ENCODE data around the gene COLEC12. TPM values are rescaled to one million over a fixed set of nuclear protein-coding genes. Genes with fewer than 3 reads are reported as not detected.

The COLEC12 gene
- 1.9 and 8.9 TPM in 2 replicates for total RNA-seq (2014; rRNA removed; shearing (Covaris generic))

DNA sequence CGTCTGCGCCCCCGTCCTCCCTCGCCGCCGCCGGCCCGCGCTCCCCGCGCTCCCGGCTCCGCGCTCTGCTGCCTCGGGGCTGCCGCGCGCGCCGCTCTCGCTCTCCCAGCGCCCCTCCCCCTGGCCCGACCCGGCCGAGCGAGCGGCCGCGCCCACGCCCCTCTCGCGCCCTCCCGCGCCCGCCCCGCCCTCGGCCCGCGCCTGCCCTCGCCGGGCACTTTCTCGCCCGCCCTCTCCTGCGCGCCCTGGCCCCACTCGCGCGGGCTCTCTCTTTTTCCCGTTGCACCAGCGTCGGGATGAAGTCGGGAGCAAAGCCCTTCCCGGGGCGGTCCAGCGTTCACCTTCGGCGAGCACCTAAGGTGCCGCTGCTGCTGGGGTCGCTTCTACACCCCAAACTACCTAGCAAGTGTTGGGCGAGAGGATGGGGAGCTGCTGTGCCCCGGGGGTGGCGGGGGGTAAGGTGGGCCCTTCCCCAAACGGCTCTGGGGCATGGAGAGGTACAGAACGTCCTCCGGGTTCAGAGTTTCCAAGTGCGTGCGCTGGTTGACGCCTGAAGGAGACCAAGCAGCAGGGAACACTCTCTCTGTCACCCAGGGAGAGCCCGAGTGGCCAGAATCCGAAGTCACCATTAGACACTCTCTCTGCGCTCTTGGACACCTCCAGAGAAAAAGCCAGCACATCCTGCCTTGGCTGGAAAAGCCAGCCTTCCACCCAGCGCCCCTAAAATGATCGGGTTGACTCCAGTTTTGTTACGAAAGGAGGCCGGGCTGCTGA lies at the start of gene COLEC12:
Gene COLEC12, minus strand, starts transcription at position 70 of the 774 bp plus-strand sequence. CDS start 187 bp downstream, outside the sequence.
- Histone ChIP-seq H3K4me3 (ENCODE audit: insufficient read depth, low read depth, low read length) (peak within 1 kb of the TSS; percentile 56), H3K27me3 (ENCODE audit: control insufficient read depth, insufficient read depth, low read length) (peaks cover 40% of the 10 kb centered on the region), H3K36me3 (replicated peaks; ENCODE audit: control insufficient read depth, insufficient read depth, low read length) (no peaks in the 10 kb centered on the region)
- peak; percentile 93 for DNase-seq

DNA sequence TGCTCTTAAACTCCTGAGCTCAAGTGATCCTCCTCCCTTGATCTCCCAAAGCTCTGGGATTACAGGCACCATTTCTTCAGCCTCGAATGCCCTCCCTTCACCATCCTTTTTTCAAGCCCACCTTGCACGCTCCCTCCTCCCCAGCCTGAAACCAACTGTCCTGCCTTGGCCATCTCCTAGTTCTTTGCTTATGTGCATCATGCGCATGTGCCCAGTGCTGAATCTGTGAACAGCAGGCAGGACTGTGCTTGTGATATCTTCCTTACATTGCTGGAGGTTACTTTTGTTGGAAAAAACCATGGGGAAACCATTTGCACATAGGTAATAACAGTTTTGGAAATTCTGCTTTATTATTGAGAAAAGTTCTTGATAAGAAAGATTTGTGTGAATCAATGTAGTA lies 49.5 kb upstream of the COLEC12 start:
- H3K27me3 ChIP-seq (ENCODE audit: control insufficient read depth, insufficient read depth, low read length): no peaks in the 10 kb centered on the region
- H3K4me3 ChIP-seq (ENCODE audit: insufficient read depth, low read depth, low read length): no peak overlapping the region
- DNase-seq: no peak
- H3K36me3 ChIP-seq (replicated peaks; ENCODE audit: control insufficient read depth, insufficient read depth, low read length): no peaks in the 10 kb centered on the region

DNA sequence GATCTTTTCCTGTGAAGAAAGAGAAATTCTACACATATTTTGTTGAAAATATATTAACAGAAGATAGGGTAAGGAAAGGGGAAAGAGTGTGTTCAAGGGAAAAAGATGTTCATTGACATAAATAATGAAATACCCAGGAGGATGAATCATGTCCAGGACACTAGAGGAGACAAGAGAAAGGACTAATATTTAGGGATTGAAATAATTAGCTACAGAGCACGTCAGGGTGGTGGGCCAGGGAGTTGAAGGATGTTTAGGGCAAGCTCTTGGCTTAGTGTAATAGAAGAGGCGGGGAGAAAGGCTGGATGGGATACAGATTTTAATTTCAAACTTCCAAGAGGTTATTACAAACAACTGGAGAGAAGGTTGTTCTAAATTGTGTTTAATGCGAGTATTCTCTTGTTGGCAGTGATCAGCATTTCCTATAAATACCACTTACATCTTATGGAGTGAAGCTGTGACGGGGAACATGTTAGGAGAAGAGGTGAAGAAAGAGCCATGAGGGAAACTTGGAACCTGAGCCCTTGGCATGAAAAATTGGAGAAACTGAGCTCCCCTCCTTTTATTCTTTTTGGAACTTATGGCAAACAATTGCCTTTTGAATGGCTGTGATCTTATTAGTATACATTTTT lies 43.1 kb upstream of the COLEC12 start:
- H3K27me3 ChIP-seq (ENCODE audit: control insufficient read depth, insufficient read depth, low read length): no peaks in the 10 kb centered on the region
- DNase-seq: no peak
- H3K36me3 ChIP-seq (replicated peaks; ENCODE audit: control insufficient read depth, insufficient read depth, low read length): no peaks in the 10 kb centered on the region
- H3K4me3 ChIP-seq (ENCODE audit: insufficient read depth, low read depth, low read length): no peak overlapping the region

DNA sequence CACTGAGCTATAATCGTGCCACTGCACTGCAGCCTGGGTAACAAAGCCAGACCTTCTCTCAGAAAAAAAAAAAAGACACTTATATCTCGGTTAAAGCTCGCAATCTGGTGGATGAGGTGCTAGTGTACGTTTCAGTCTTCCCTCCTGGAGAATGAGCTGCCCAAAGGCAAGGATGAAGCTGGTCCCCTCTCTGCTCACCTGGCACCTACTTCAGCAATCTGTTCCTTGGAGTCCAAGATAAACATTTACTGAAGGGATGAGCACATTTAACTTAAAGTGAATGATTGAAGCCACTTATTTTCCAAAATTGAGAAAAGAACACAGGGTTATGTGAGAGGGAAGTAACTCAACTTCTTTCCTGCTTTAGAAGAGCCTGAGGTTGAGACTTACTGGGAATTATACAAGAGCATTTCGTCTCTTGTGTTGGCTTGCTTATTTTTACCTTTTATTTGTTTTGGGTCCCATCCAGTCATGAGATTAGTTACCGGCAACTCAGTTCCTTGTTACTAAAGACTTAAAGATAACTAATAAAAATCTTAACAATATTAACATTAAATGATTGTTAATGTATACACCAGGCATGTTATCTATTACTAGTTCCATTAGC lies 33.6 kb upstream of the COLEC12 start:
- H3K27me3 ChIP-seq (ENCODE audit: control insufficient read depth, insufficient read depth, low read length): no peaks in the 10 kb centered on the region
- no peaks in the 10 kb centered on the region for H3K36me3 ChIP-seq (replicated peaks; ENCODE audit: control insufficient read depth, insufficient read depth, low read length)
- no peak overlapping the region for H3K4me3 ChIP-seq (ENCODE audit: insufficient read depth, low read depth, low read length)
- no peak for DNase-seq

DNA sequence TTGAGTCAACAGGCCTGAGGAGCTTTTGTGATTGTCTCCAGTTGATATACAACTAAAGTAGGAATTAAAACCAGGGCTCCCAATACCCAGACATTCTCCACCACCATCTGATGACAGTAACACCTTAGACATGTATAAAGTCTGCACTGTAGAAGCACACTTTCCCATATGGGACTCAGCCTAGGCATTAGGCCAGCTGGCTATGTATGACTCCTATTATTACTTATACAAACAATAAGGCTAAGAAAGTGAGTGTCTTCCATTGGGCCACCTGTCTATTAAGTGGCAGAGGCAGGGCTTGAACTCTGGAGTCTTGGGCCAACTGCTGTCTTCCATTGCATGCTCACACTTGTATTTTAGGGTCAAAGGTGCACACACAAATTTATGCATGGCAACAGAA lies 32.1 kb upstream of the COLEC12 start:
- H3K4me3 ChIP-seq (ENCODE audit: insufficient read depth, low read depth, low read length): no peak overlapping the region
- no peak for DNase-seq
- H3K36me3 ChIP-seq (replicated peaks; ENCODE audit: control insufficient read depth, insufficient read depth, low read length): no peaks in the 10 kb centered on the region
- no peaks in the 10 kb centered on the region for H3K27me3 ChIP-seq (ENCODE audit: control insufficient read depth, insufficient read depth, low read length)

- Histone ChIP-seq H3K4me3 (ENCODE audit: insufficient read depth, low read depth, low read length) (no peak overlapping the region), H3K36me3 (replicated peaks; ENCODE audit: control insufficient read depth, insufficient read depth, low read length) (no peaks in the 10 kb centered on the region), H3K27me3 (ENCODE audit: control insufficient read depth, insufficient read depth, low read length) (no peaks in the 10 kb centered on the region)
- no peak for DNase-seq
Measured at GRCh38 chr18:532018-532417, 31.5 kb upstream of the COLEC12 start.

DNA sequence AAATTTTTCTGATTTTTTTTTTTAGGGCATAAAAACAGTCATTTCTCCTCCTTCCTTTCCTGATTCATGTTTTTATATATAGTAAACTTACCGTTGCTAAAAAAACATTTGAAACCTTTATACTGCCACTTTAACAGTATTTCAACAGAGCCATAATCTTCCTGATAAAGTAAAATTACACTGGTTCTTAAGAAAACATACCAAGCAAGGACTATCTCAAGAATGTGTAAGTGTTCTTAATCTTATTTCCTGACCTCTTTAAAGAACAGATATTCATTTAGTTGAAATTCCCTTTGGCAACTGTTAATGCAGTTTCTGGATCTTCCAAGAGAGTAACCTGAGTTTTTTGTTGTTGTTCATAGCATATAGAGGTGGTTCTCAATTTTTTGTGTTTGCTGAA lies 26.6 kb upstream of the COLEC12 start:
- Histone ChIP-seq H3K27me3 (ENCODE audit: control insufficient read depth, insufficient read depth, low read length) (no peaks in the 10 kb centered on the region), H3K4me3 (ENCODE audit: insufficient read depth, low read depth, low read length) (no peak overlapping the region), H3K36me3 (replicated peaks; ENCODE audit: control insufficient read depth, insufficient read depth, low read length) (no peaks in the 10 kb centered on the region)
- DNase-seq: no peak

DNA sequence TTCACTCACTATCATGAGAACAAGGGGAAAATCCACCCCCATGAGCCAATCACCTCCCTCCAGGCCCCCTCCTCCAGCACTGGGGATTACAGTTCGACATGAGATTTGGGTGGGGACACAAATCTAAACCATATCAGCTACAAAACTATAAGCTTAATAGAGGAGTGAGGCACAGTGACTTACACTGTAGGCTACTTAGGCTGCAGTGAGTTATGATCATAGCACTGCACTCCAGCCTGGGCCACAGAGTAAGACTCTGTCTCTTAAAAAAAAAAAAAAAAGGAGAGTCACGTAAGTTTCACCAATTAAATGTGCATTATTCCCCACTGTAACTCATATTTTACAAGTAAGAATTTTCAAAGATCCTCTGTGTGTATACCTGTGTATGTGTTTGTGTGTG lies 26.2 kb upstream of the COLEC12 start:
- no peak overlapping the region for H3K4me3 ChIP-seq (ENCODE audit: insufficient read depth, low read depth, low read length)
- no peaks in the 10 kb centered on the region for H3K36me3 ChIP-seq (replicated peaks; ENCODE audit: control insufficient read depth, insufficient read depth, low read length)
- no peak for DNase-seq
- H3K27me3 ChIP-seq (ENCODE audit: control insufficient read depth, insufficient read depth, low read length): no peaks in the 10 kb centered on the region

DNA sequence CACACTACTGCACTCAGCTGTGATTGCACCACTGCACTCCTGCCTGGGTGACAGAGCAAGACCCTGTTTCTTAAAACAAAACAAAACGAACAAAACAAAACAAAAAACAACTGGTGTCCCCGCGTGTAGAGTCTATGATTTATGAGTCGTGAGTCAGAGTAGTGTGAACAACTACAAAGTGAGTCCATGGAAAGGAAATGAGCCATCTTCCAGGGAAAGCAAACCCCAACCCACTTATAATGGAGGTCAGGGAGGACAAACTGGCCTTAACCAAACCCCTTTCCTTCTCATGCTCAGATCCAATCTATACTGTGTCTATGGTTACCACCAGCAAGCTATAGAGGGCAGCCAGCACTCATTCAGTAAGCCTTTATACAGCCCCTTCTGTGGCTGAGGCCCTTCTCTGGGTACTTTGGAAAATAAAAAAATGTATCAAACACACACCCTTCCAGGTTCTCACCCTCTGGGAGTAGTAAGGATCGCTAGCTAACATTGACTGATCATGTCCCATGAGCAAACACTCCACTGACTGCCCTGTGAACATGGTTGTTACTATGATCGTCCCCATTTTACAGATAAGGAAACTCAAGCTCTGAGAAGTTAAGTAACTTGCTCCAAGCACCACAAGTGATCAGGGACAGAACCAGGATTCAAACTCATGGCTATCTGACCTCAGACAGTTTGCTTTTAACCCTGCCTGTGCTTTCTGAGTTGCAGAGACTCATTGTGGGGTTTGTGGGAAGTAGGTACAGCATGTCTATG lies 24.7 kb upstream of the COLEC12 start:
- H3K4me3 ChIP-seq (ENCODE audit: insufficient read depth, low read depth, low read length): no peak overlapping the region
- no peak for DNase-seq
- H3K36me3 ChIP-seq (replicated peaks; ENCODE audit: control insufficient read depth, insufficient read depth, low read length): no peaks in the 10 kb centered on the region
- no peaks in the 10 kb centered on the region for H3K27me3 ChIP-seq (ENCODE audit: control insufficient read depth, insufficient read depth, low read length)

DNA sequence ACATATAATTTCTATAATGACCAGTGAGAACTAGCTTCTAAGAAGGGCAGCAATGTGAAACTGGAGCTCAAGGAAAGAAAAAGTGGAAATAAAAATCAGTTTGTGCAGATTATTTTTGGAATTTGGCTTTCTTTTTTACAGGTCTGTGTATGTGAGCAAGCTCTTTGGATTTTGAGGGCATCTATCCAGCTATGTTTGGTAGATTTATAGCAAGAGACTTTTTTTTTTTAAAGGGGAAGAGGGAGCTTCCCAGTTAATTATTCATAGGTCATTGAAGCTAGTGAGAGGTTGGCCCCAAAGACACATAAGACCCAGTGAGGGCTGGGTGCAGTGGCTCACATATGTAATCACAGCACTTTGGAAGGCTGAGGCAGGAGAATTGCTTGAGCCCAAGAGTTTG lies 24.0 kb upstream of the COLEC12 start:
- no peak for DNase-seq
- no peak overlapping the region for H3K4me3 ChIP-seq (ENCODE audit: insufficient read depth, low read depth, low read length)
- no peaks in the 10 kb centered on the region for H3K36me3 ChIP-seq (replicated peaks; ENCODE audit: control insufficient read depth, insufficient read depth, low read length)
- H3K27me3 ChIP-seq (ENCODE audit: control insufficient read depth, insufficient read depth, low read length): no peaks in the 10 kb centered on the region

GRCh38 chr18:523561-523960 lies 23.1 kb upstream of the COLEC12 start:
- Histone ChIP-seq H3K36me3 (replicated peaks; ENCODE audit: control insufficient read depth, insufficient read depth, low read length) (no peaks in the 10 kb centered on the region), H3K4me3 (ENCODE audit: insufficient read depth, low read depth, low read length) (no peak overlapping the region), H3K27me3 (ENCODE audit: control insufficient read depth, insufficient read depth, low read length) (no peaks in the 10 kb centered on the region)
- DNase-seq: no peak

GRCh38 chr18:519019-519879 lies 18.7 kb upstream of the COLEC12 start:
- Histone ChIP-seq H3K36me3 (replicated peaks; ENCODE audit: control insufficient read depth, insufficient read depth, low read length) (no peaks in the 10 kb centered on the region), H3K4me3 (ENCODE audit: insufficient read depth, low read depth, low read length) (no peak overlapping the region), H3K27me3 (ENCODE audit: control insufficient read depth, insufficient read depth, low read length) (no peaks in the 10 kb centered on the region)
- DNase-seq: no peak

GRCh38 chr18:518081-518480 lies 17.6 kb upstream of the COLEC12 start:
- H3K4me3 ChIP-seq (ENCODE audit: insufficient read depth, low read depth, low read length): no peak overlapping the region
- H3K27me3 ChIP-seq (ENCODE audit: control insufficient read depth, insufficient read depth, low read length): no peaks in the 10 kb centered on the region
- no peaks in the 10 kb centered on the region for H3K36me3 ChIP-seq (replicated peaks; ENCODE audit: control insufficient read depth, insufficient read depth, low read length)
- no peak for DNase-seq

- no peak overlapping the region for H3K4me3 ChIP-seq (ENCODE audit: insufficient read depth, low read depth, low read length)
- no peak for DNase-seq
- no peaks in the 10 kb centered on the region for H3K36me3 ChIP-seq (replicated peaks; ENCODE audit: control insufficient read depth, insufficient read depth, low read length)
- H3K27me3 ChIP-seq (ENCODE audit: control insufficient read depth, insufficient read depth, low read length): no peaks in the 10 kb centered on the region
Measured at GRCh38 chr18:515838-516237, 15.3 kb upstream of the COLEC12 start.
